Type B pancreatic cell (in vitro differentiated cells): ENCODE results near the gene NELFCD. TPM values are rescaled to one million over a fixed set of nuclear protein-coding genes. Genes with fewer than 3 reads are reported as not detected.

Source experiments
- DNase-seq: peaks from one replicate; pipeline ENCODE4 v3.0.0; 2021; ENCODE audit warnings: mixed read lengths; ENCODE audit not compliant: unreplicated experiment; ENCODE audit errors: extremely low spot score
- H3K27ac Mint-ChIP-seq: 2 replicates; pipeline ENCODE4 v1.8.0; 2021; ENCODE audit warnings: mild to moderate bottlenecking, mixed read lengths
- H3K27me3 Mint-ChIP-seq: 2 replicates; pipeline ENCODE4 v1.8.0; 2021; ENCODE audit warnings: mixed read lengths
- H3K36me3 Mint-ChIP-seq: 2 replicates; pipeline ENCODE4 v1.8.0; 2021; ENCODE audit warnings: mixed read lengths
- H3K4me1 Mint-ChIP-seq: one replicate; pipeline ENCODE4 v1.8.0; 2021; ENCODE audit warnings: mixed read lengths; ENCODE audit not compliant: unreplicated experiment
- H3K4me3 Mint-ChIP-seq: 2 replicates; pipeline ENCODE4 v1.8.0; 2021; ENCODE audit warnings: mild to moderate bottlenecking, mixed read lengths
- H3K9me3 Mint-ChIP-seq: 2 replicates; pipeline ENCODE4 v1.8.0; 2021; ENCODE audit warnings: mixed read lengths
- total RNA-seq: library from RNA; stranded (reverse); gene quantifications from 2 replicates; pipeline ENCODE4 v1.2.1, GENCODE V29; 2021; ENCODE audit warnings: low replicate concordance
- TF ChIP-seq, protein P1 (sequence below): fragments of 200-600 bp; sonication (generic); conservative IDR thresholded peaks from 2 replicates; pipeline ENCODE4 v1.5.0; 2021; ENCODE audit warnings: antibody characterized with exemption, mild to moderate bottlenecking

Gene NELFCD
- total RNA-seq, 1 donor from 2014 or later = 110 TPM

DNA sequence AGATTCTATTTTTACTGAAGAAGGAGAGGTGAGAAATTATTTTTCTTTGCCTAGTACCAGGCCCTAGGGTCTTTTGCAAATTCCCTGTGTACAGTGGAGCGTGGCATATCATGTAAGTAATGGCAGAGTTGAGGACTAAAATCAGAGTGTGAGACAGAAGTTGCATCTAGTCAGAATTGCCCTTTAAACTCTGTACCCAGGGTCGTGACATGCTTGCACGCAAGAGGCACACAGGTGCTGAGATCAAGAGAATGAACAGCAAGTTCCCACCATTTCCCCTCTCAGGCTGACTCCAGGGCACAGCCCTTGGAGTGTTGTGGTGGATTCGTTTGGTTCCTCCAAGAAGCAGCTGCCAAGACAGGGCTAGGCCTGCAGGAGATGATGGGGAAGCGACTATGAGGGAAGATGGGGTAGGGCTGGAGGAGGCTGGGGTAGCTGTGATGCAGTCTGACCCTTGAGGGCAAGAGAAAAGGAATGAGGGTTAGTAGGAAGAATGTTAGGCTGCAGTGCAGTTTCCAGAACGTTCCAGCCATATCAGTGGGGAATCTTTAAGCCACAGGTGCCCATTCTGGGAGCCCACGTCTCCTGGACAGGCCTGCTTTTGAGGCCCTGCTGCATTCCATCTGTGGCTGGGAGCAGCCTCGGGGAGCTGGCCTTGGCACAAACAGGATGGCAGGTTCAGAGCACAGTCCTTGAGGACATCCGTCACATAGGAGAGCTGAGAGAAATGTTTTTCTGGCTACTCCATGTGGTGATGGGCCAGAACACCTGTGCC is 6.9 kb downstream of the NELFCD start:
- Mint-ChIP-seq H3K9me3 (no peaks in the 10 kb centered on the region), H3K27ac (no peak overlapping the region), H3K27me3 (no peaks in the 10 kb centered on the region), H3K4me1 (peaks cover 29% of the 10 kb centered on the region), H3K36me3 (peaks cover 59% of the 10 kb centered on the region), H3K4me3 (no peak overlapping the region)
- DNase-seq = peak; percentile 42
- TF ChIP-seq, protein P1, sequence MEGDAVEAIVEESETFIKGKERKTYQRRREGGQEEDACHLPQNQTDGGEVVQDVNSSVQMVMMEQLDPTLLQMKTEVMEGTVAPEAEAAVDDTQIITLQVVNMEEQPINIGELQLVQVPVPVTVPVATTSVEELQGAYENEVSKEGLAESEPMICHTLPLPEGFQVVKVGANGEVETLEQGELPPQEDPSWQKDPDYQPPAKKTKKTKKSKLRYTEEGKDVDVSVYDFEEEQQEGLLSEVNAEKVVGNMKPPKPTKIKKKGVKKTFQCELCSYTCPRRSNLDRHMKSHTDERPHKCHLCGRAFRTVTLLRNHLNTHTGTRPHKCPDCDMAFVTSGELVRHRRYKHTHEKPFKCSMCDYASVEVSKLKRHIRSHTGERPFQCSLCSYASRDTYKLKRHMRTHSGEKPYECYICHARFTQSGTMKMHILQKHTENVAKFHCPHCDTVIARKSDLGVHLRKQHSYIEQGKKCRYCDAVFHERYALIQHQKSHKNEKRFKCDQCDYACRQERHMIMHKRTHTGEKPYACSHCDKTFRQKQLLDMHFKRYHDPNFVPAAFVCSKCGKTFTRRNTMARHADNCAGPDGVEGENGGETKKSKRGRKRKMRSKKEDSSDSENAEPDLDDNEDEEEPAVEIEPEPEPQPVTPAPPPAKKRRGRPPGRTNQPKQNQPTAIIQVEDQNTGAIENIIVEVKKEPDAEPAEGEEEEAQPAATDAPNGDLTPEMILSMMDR = no peak

DNA sequence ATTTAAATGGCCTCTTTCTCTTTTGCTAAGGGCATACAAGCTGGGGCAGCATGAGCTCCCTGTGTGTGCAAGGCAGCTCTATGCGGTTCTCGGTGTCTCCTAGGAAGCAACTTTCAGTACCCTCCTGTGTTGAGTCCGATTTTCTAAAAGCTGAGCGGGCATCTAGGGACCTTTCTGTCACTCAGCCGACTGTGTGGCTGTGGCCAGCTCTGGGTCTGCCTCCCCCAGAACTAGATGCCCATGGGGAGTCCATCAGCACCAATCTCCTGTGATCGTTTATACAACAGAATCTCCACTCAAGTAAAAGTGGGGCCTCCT is 7.5 kb downstream of the NELFCD start:
- Mint-ChIP-seq H3K4me3 (no peak overlapping the region), H3K27me3 (no peaks in the 10 kb centered on the region), H3K36me3 (peaks cover 59% of the 10 kb centered on the region), H3K27ac (no peak overlapping the region), H3K9me3 (no peaks in the 10 kb centered on the region), H3K4me1 (peaks cover 28% of the 10 kb centered on the region)
- peak; percentile 36 for DNase-seq
- TF ChIP-seq, protein P1 = no peak

DNA sequence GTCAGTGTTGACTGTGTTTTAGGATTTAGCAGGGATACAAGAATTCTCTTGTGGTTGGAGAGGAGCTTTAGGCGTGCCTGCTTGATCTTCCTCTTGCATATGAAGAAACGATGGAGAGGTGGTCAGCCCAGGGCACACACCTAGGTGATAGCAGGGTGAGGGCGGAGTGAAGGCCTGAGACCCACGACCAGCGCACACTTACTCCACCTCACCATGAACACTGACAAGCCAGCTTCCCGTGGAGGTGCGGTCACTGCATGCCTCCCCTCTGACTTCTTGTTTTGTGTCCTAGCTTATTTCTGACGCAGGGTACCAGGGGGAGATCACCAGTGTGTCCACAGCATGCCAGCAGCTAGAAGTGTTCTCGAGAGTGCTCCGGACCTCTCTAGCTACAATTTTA is 8.1 kb downstream of the NELFCD start:
- H3K36me3 Mint-ChIP-seq = peaks cover 58% of the 10 kb centered on the region
- no peak for DNase-seq

DNA sequence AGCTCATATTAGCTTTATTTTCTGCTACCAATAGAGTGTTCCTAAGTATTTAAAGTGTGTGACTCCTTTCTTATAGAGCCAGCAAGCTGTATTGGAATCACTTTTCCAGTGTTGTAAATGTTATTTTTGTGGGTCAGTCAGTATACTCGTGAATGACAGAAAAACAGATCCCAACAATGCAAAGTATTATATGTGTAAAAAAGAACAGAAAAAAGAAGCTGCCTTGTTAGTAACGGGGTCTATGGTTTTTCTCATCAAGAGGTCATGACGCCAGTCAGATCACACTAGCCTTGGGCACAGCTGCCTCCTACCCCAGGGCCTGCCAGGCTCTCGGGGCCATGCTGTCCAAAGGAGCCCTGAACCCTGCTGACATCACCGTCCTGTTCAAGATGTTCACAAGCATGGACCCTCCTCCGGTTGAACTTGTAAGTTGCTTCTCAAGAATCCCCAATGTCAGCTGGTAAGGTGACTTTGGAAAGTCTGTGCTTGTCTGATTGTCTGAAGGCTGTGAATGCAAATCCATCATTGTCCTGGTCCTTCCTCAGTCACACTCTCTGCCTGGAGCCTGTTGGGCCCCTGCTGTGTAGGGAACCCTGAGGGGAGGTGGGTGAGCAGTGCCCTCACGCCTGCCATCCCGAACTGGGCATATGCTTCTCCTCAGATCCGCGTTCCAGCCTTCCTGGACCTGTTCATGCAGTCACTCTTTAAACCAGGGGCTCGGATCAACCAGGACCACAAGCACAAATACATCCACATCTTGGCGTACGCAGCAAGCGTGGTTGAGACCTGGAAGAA is 9.8 kb downstream of the NELFCD start:
- peaks cover 55% of the 10 kb centered on the region for H3K36me3 Mint-ChIP-seq
- DNase-seq = no peak
- H3K4me1 Mint-ChIP-seq = peaks cover 8% of the 10 kb centered on the region
- H3K9me3 Mint-ChIP-seq = no peaks in the 10 kb centered on the region
- H3K4me3 Mint-ChIP-seq = no peak overlapping the region
- no peaks in the 10 kb centered on the region for H3K27me3 Mint-ChIP-seq
- H3K27ac Mint-ChIP-seq = no peak overlapping the region
- TF ChIP-seq, protein P1 = no peak

More for the DNA sequence above, 8.1 kb downstream of the NELFCD start:
- Mint-ChIP-seq H3K9me3 (no peaks in the 10 kb centered on the region), H3K4me3 (no peak overlapping the region), H3K4me1 (peaks cover 22% of the 10 kb centered on the region), H3K27me3 (no peaks in the 10 kb centered on the region), H3K27ac (no peak overlapping the region)
- TF ChIP-seq, protein P1 = no peak

DNA sequence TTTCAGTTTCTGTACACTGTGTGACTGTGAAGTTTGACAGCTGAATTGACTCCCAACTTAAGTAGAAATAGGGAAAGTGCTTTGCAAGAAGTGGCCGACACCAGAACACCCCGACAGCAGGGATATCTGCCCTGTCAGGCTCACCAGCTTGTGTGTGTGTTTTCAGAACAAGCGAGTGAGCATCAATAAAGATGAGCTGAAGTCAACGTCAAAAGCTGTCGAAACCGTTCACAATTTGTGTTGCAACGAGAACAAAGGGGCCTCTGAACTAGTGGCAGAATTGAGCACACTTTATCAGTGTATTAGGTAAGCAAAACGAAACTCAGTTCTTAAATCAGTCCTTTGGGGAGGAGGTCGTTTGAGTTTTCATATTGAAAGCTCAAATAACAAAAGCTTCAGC is 10.7 kb downstream of the NELFCD start:
- no peak for DNase-seq
- Mint-ChIP-seq H3K4me3 (no peak overlapping the region), H3K9me3 (no peaks in the 10 kb centered on the region), H3K27me3 (no peaks in the 10 kb centered on the region), H3K27ac (peak overlapping the region; percentile 7), H3K36me3 (peaks cover 57% of the 10 kb centered on the region), H3K4me1 (peaks cover 4% of the 10 kb centered on the region)
- TF ChIP-seq, protein P1 = no peak
